Activated CD4-positive, alpha-beta T cell treated with anti-CD3 and anti-CD28 coated beads, Interleukin-2, amount 10 ng/mL, durations not matched to agents 24 days and 14 days (primary cell): Measurements from ENCODE around the gene HNF1A. TPM values are rescaled to one million over a fixed set of nuclear protein-coding genes. Genes with fewer than 3 reads are reported as not detected.

ENCODE experiments used
- DNase-seq: peaks from one replicate; pipeline ENCODE4 v3.0.0; 2022
- H3K27ac Mint-ChIP-seq: one replicate; pipeline ENCODE4 v1.8.0; 2022; ENCODE audit warnings: mild to moderate bottlenecking, mixed read lengths
- H3K27me3 Mint-ChIP-seq: one replicate; pipeline ENCODE4 v1.8.0; 2022; ENCODE audit warnings: mixed read lengths
- H3K36me3 Mint-ChIP-seq: one replicate; pipeline ENCODE4 v1.8.0; 2022; ENCODE audit warnings: low read depth, mild to moderate bottlenecking, mixed read lengths
- H3K4me1 Mint-ChIP-seq: one replicate; pipeline ENCODE4 v1.8.0; 2021; ENCODE audit warnings: mixed read lengths
- H3K4me3 Mint-ChIP-seq: one replicate; pipeline ENCODE4 v1.8.0; 2022; ENCODE audit warnings: mild to moderate bottlenecking, moderate library complexity, mixed read lengths
- H3K9me3 Mint-ChIP-seq: one replicate; pipeline ENCODE4 v1.8.0; 2021; ENCODE audit warnings: mixed read lengths
- intact Hi-C: fragments of 100-400 bp; cut with micrococcal nuclease; formaldehyde crosslinking; loops from one replicate; pipeline ENCODE4 v1.15.1; 2023
- total RNA-seq: library from RNA; stranded (reverse); gene quantifications from 2 replicates; pipeline ENCODE4 v1.2.3, GENCODE V29; 2022

Gene HNF1A
- total RNA-seq, 1 donor from 2014 or later = not detected

- intact Hi-C loops = loop anchor here (2.0 to 10.0 kb wide), 3 partner anchors 116 to 324 kb away; partner anchors contain the start of gene UNC119B
- no peaks in the 10 kb centered on the region for H3K27me3 Mint-ChIP-seq
Observed at GRCh38 chr12:120970310-120970709, 8.0 kb upstream of the HNF1A start.

GRCh38 chr12:120971299-120972180 is 6.8 kb upstream of the HNF1A start:
- Mint-ChIP-seq H3K27me3 (no peaks in the 10 kb centered on the region), H3K4me1 (peaks cover 5% of the 10 kb centered on the region), H3K9me3 (no peaks in the 10 kb centered on the region), H3K36me3 (no peaks in the 10 kb centered on the region), H3K27ac (no peak overlapping the region), H3K4me3 (no peak overlapping the region)
- intact Hi-C loops = loop anchor here (1.0 to 10.0 kb wide), 6 partner anchors 27 to 388 kb away; partner anchors contain the start of gene UNC119B
- DNase-seq = peak; percentile 84

More at GRCh38 chr12:120970310-120970709, 8.0 kb upstream of the HNF1A start:
- no peak for DNase-seq
- no peak overlapping the region for H3K4me3 Mint-ChIP-seq
- H3K36me3 Mint-ChIP-seq = no peaks in the 10 kb centered on the region
- H3K9me3 Mint-ChIP-seq = no peaks in the 10 kb centered on the region
- peaks cover 5% of the 10 kb centered on the region for H3K4me1 Mint-ChIP-seq
- no peak overlapping the region for H3K27ac Mint-ChIP-seq

- intact Hi-C loops = loop anchor here (10.0 kb wide), 2 partner anchors 118 to 258 kb away; partner anchors contain the start of gene UNC119B
- Mint-ChIP-seq H3K4me3 (no peak overlapping the region), H3K27ac (no peak overlapping the region), H3K9me3 (no peaks in the 10 kb centered on the region), H3K27me3 (no peaks in the 10 kb centered on the region), H3K36me3 (no peaks in the 10 kb centered on the region), H3K4me1 (peaks cover 5% of the 10 kb centered on the region)
- no peak for DNase-seq
Observed at GRCh38 chr12:120972870-120973543, 5.3 kb upstream of the HNF1A start.

- intact Hi-C loops = loop anchor here (10.0 kb wide), 2 partner anchors 123 to 263 kb away; partner anchors contain the start of gene UNC119B
- Mint-ChIP-seq H3K9me3 (no peaks in the 10 kb centered on the region), H3K4me3 (no peak overlapping the region), H3K27ac (no peak overlapping the region), H3K36me3 (no peaks in the 10 kb centered on the region), H3K4me1 (no peaks in the 10 kb centered on the region), H3K27me3 (peaks cover under 1% of the 10 kb centered on the region)
- DNase-seq = no peak
Observed at GRCh38 chr12:120977531-120978295, 630 bp upstream of the HNF1A start.

- Mint-ChIP-seq H3K27me3 (peaks cover 1% of the 10 kb centered on the region), H3K4me1 (no peaks in the 10 kb centered on the region), H3K27ac (no peak overlapping the region), H3K9me3 (no peaks in the 10 kb centered on the region), H3K36me3 (no peaks in the 10 kb centered on the region), H3K4me3 (no peak overlapping the region)
- intact Hi-C loops = loop anchor here (10.0 kb wide), 2 partner anchors 125 to 265 kb away; partner anchors contain the start of gene UNC119B
- no peak for DNase-seq
Observed at GRCh38 chr12:120979220-120979861, 998 bp downstream of the HNF1A start.

- H3K4me1 Mint-ChIP-seq = no peaks in the 10 kb centered on the region
- no peak for DNase-seq
- intact Hi-C loops = loop anchor here (10.0 kb wide), 2 partner anchors 125 to 265 kb away; partner anchors contain the start of gene UNC119B
- no peak overlapping the region for H3K27ac Mint-ChIP-seq
- peaks cover 1% of the 10 kb centered on the region for H3K27me3 Mint-ChIP-seq
- no peaks in the 10 kb centered on the region for H3K9me3 Mint-ChIP-seq
- H3K36me3 Mint-ChIP-seq = no peaks in the 10 kb centered on the region
- no peak overlapping the region for H3K4me3 Mint-ChIP-seq
Observed at GRCh38 chr12:120979862-120980696, 1.7 kb downstream of the HNF1A start.

- no peak for DNase-seq
- Mint-ChIP-seq H3K9me3 (no peaks in the 10 kb centered on the region), H3K4me3 (no peak overlapping the region), H3K27ac (no peak overlapping the region), H3K27me3 (peaks cover 1% of the 10 kb centered on the region), H3K36me3 (no peaks in the 10 kb centered on the region), H3K4me1 (no peaks in the 10 kb centered on the region)
- intact Hi-C loops = no loop called here
Observed at GRCh38 chr12:120980800-120981368, 2.5 kb downstream of the HNF1A start.

- H3K36me3 Mint-ChIP-seq = no peaks in the 10 kb centered on the region
- no peak overlapping the region for H3K27ac Mint-ChIP-seq
- H3K9me3 Mint-ChIP-seq = no peaks in the 10 kb centered on the region
- no peak for DNase-seq
- peaks cover 1% of the 10 kb centered on the region for H3K27me3 Mint-ChIP-seq
- intact Hi-C loops = no loop called here
- H3K4me1 Mint-ChIP-seq = no peaks in the 10 kb centered on the region
- H3K4me3 Mint-ChIP-seq = no peak overlapping the region
Observed at GRCh38 chr12:120981407-120981941, 3.1 kb downstream of the HNF1A start.

GRCh38 chr12:120982659-120983058 is 4.3 kb downstream of the HNF1A start:
- Mint-ChIP-seq H3K27me3 (peaks cover 1% of the 10 kb centered on the region), H3K27ac (no peak overlapping the region), H3K4me3 (no peak overlapping the region), H3K4me1 (no peaks in the 10 kb centered on the region), H3K9me3 (no peaks in the 10 kb centered on the region), H3K36me3 (no peaks in the 10 kb centered on the region)
- intact Hi-C loops = no loop called here
- no peak for DNase-seq

GRCh38 chr12:120983759-120984158 is 5.4 kb downstream of the HNF1A start:
- DNase-seq = no peak
- no peaks in the 10 kb centered on the region for H3K4me1 Mint-ChIP-seq
- no peaks in the 10 kb centered on the region for H3K36me3 Mint-ChIP-seq
- H3K4me3 Mint-ChIP-seq = no peak overlapping the region
- H3K9me3 Mint-ChIP-seq = peaks cover 4% of the 10 kb centered on the region
- intact Hi-C loops = no loop called here
- no peak overlapping the region for H3K27ac Mint-ChIP-seq
- peaks cover 1% of the 10 kb centered on the region for H3K27me3 Mint-ChIP-seq

- Mint-ChIP-seq H3K4me1 (no peaks in the 10 kb centered on the region), H3K9me3 (peaks cover 4% of the 10 kb centered on the region), H3K27me3 (peaks cover 1% of the 10 kb centered on the region), H3K27ac (no peak overlapping the region), H3K36me3 (no peaks in the 10 kb centered on the region), H3K4me3 (no peak overlapping the region)
- intact Hi-C loops = no loop called here
- no peak for DNase-seq
Observed at GRCh38 chr12:120984351-120984898, 6.1 kb downstream of the HNF1A start.

- Mint-ChIP-seq H3K4me1 (no peaks in the 10 kb centered on the region), H3K36me3 (no peaks in the 10 kb centered on the region), H3K4me3 (no peak overlapping the region), H3K27me3 (no peaks in the 10 kb centered on the region), H3K27ac (no peak overlapping the region), H3K9me3 (peaks cover 4% of the 10 kb centered on the region)
- intact Hi-C loops = no loop called here
- no peak for DNase-seq
Observed at GRCh38 chr12:120988234-120988633, 9.9 kb downstream of the HNF1A start.
